Skin of body (tissue), 2 donors: ENCODE data around the gene FKBP10. TPM values are rescaled to one million over a fixed set of nuclear protein-coding genes. Genes with fewer than 3 reads are reported as not detected.

ENCODE experiments used
- small RNA-seq: library from RNA; depleted of rRNA; stranded (forward); fragments of <200 nt; gene quantifications from one replicate; pipeline ENCODE3, GENCODE V24; 2014; ENCODE audit warnings: low replicate concordance
- total RNA-seq: library from RNA; depleted of rRNA; stranded (reverse); fragments of >200 nt; gene quantifications from one replicate; pipeline ENCODE4 v1.2.3, GENCODE V29; 2014

The FKBP10 gene
- total RNA-seq, 1 donor from 2014 or later, result 97.2 TPM

Small RNAs within 50 kb of the gene (small RNA-seq; reads per million reads assigned to genes)
- gene AC125257.2, result not detected

Other genes starting within 250 kb of the FKBP10 start
- 0.79 TPM for gene KRT9, start 240.9 kb upstream of the FKBP10 start, total RNA-seq
- gene KRT14, start 226.1 kb upstream of the FKBP10 start, total RNA-seq, result 763 TPM
- 142 TPM for gene KRT16, start 200.2 kb upstream of the FKBP10 start, total RNA-seq
- 1,205 TPM for gene KRT17, start 188.4 kb upstream of the FKBP10 start, total RNA-seq
- gene EIF1, start 124.1 kb upstream of the FKBP10 start, total RNA-seq, result 136 TPM
- gene GAST, start 100.7 kb upstream of the FKBP10 start, total RNA-seq, result not detected
- gene HAP1, start 78.4 kb upstream of the FKBP10 start, total RNA-seq, result 0.49 TPM
- gene JUP, start 26.3 kb upstream of the FKBP10 start, total RNA-seq, result 163 TPM
- 27.9 TPM for gene P3H4, start 1.1 kb upstream of the FKBP10 start, total RNA-seq
- 43.6 TPM for gene NT5C3B, start 23.2 kb downstream of the FKBP10 start, total RNA-seq
- gene KLHL10, start 24.8 kb downstream of the FKBP10 start, total RNA-seq, result 0.20 TPM
- 25.8 TPM for gene KLHL11, start 52.4 kb downstream of the FKBP10 start, total RNA-seq
- 106 TPM for gene ACLY, start 105.9 kb downstream of the FKBP10 start, total RNA-seq
- gene ODAD4, start 117.6 kb downstream of the FKBP10 start, total RNA-seq, result 0.89 TPM
- gene CNP, start 153.8 kb downstream of the FKBP10 start, total RNA-seq, result 34.0 TPM
- 74.8 TPM for gene DNAJC7, start 204.4 kb downstream of the FKBP10 start, total RNA-seq
- 21.5 TPM for gene NKIRAS2, start 207.1 kb downstream of the FKBP10 start, total RNA-seq
- 1.8 TPM for gene C17orf113, start 237.6 kb downstream of the FKBP10 start, total RNA-seq